ENCODE results near the gene C1orf116.

DNA sequence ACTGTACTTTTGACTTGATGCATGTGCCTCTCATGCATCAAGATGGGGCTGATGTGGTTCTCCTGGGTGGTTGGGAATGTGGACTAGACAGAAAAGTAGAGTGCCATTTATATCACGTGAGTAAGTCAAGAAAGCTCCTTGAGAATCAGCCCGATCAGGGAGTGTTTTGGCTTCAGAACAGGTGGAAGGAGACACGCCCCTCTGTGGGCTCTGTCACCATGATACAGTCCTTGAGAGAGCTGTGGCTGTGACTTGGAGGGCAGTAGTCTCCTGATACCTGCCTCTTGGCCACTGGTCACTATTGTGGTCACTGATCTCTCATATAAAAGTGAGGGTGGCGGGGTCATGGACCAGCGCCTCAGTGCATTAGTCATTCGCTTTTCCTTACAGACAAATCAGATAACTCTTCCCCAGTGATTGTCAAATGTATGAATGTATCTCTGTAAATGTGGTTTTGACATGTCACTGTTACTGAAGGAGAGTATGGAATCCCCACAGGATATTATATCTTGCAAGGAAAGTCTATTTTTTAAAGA lies 47.2 kb upstream of the C1orf116 start:
- TF ChIP-seq, protein P1, sequence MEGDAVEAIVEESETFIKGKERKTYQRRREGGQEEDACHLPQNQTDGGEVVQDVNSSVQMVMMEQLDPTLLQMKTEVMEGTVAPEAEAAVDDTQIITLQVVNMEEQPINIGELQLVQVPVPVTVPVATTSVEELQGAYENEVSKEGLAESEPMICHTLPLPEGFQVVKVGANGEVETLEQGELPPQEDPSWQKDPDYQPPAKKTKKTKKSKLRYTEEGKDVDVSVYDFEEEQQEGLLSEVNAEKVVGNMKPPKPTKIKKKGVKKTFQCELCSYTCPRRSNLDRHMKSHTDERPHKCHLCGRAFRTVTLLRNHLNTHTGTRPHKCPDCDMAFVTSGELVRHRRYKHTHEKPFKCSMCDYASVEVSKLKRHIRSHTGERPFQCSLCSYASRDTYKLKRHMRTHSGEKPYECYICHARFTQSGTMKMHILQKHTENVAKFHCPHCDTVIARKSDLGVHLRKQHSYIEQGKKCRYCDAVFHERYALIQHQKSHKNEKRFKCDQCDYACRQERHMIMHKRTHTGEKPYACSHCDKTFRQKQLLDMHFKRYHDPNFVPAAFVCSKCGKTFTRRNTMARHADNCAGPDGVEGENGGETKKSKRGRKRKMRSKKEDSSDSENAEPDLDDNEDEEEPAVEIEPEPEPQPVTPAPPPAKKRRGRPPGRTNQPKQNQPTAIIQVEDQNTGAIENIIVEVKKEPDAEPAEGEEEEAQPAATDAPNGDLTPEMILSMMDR (tag by site-specific recombination; IDR thresholded peaks at IDR 0.05) = no peak
- TF ChIP-seq OVOL3 (tag by site-specific recombination; IDR thresholded peaks at IDR 0.05) (no peak), ATF2 (tag by site-specific recombination; IDR thresholded peaks at IDR 0.05; ENCODE audit: low read depth) (no peak)

All from HEK293 (cell line).